Fibroblast of pulmonary artery (primary cell): ENCODE data around the gene PSMD13.
"Not testable (repeated sequence)": the region's sequence is repeated elsewhere in the genome, so short reads cannot be mapped to it uniquely, and the experiment has no call there.

ENCODE experiments used
- DNase-seq: peaks from one replicate; pipeline ENCODE4 v3.0.0-alpha.2; 2010; ENCODE audit warnings: low read depth
- H3K4me3 ChIP-seq: replicated peaks from 2 replicates; pipeline ENCODE4 v1.5.1; 2011; ENCODE audit warnings: low read depth, mild to moderate bottlenecking, control low read depth, low read length, moderate library complexity
- CTCF ChIP-seq: IDR thresholded peaks from 2 replicates; pipeline ENCODE4 v1.5.1; 2011; ENCODE audit warnings: mild to moderate bottlenecking, control low read depth, low read length, inconsistent platforms; ENCODE audit errors: missing control alignments

PSMD13 gene

GRCh38 chr11:284105-285020, 47.6 kb downstream of the PSMD13 start:
- TF ChIP-seq CTCF: no peak
- no peak for DNase-seq
- no peak overlapping the region for H3K4me3 ChIP-seq

- no peak for TF ChIP-seq CTCF
- H3K4me3 ChIP-seq: no peak overlapping the region
- DNase-seq: no peak
Measured at GRCh38 chr11:285021-285893, 48.5 kb downstream of the PSMD13 start.

DNA sequence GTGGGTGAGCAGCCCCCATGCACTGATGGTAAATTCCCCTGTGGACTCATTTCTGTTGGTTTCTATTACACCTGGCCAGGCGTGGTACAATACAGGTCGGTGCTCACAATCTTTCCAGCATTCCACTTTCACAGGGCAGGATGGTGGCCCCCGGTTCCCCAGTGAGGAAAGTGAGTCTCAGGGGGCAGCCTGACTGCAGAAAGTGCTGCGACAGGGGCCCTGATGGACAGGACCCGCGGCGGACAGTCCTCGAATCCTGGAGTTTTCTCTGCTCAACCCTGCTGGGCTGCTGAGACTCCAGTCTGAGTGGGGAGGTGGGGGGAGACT, 49.1 kb downstream of the PSMD13 start:
- no peak overlapping the region for H3K4me3 ChIP-seq
- DNase-seq: no peak
- no peak for TF ChIP-seq CTCF

- not testable (repeated sequence) for DNase-seq, H3K4me3 ChIP-seq
Measured at GRCh38 chr11:286977-287820, 50.4 kb downstream of the PSMD13 start.

- H3K4me3 ChIP-seq: peak overlapping the region; percentile 52
- DNase-seq: no peak
- no peak for TF ChIP-seq CTCF
Measured at GRCh38 chr11:287821-288477, 51.2 kb downstream of the PSMD13 start.

- H3K4me3 ChIP-seq: peak within 1 kb of the TSS; percentile 52
- TF ChIP-seq CTCF: no peak
- peak; percentile 33 for DNase-seq
Measured at GRCh38 chr11:288478-289397, 52.0 kb downstream of the PSMD13 start, which contains the start of gene PGGHG. TSS of gene PGGHG (plus strand) at chr11:289126. CDS start at chr11:289817, 691 bp downstream.
